ENCODE results near the gene HMG20B.

DNA sequence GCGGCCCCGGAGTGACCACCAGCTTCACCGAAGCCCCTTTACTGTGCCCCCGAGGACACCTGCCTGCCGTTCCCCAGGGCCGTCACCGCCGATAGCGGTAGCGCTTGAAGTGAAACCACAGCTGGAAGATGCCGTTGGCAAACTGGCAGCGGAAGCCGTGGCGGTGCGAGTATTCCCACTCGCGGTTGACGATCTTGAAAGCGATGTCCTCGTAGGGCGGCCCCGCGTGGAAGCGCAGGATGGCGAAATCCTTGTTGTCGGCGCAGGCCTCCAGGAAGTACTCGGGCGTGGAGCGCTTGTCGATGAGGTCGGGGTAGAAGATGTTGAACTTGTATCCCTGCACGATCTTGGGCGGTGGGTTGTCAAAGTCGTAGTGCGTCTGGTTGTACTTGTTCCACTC lies 39.1 kb downstream of the HMG20B start:
- TF ChIP-seq, protein P1, sequence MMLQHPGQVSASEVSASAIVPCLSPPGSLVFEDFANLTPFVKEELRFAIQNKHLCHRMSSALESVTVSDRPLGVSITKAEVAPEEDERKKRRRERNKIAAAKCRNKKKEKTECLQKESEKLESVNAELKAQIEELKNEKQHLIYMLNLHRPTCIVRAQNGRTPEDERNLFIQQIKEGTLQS (CRISPR knock-in tag; conservative IDR thresholded peaks at IDR 0.05) = no peak
- TF ChIP-seq, protein P2, sequence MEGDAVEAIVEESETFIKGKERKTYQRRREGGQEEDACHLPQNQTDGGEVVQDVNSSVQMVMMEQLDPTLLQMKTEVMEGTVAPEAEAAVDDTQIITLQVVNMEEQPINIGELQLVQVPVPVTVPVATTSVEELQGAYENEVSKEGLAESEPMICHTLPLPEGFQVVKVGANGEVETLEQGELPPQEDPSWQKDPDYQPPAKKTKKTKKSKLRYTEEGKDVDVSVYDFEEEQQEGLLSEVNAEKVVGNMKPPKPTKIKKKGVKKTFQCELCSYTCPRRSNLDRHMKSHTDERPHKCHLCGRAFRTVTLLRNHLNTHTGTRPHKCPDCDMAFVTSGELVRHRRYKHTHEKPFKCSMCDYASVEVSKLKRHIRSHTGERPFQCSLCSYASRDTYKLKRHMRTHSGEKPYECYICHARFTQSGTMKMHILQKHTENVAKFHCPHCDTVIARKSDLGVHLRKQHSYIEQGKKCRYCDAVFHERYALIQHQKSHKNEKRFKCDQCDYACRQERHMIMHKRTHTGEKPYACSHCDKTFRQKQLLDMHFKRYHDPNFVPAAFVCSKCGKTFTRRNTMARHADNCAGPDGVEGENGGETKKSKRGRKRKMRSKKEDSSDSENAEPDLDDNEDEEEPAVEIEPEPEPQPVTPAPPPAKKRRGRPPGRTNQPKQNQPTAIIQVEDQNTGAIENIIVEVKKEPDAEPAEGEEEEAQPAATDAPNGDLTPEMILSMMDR (IDR thresholded peaks at IDR 0.05) = no peak
- TF ChIP-seq, protein P3, sequence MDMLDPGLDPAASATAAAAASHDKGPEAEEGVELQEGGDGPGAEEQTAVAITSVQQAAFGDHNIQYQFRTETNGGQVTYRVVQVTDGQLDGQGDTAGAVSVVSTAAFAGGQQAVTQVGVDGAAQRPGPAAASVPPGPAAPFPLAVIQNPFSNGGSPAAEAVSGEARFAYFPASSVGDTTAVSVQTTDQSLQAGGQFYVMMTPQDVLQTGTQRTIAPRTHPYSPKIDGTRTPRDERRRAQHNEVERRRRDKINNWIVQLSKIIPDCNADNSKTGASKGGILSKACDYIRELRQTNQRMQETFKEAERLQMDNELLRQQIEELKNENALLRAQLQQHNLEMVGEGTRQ (CRISPR knock-in tag; IDR thresholded peaks at IDR 0.05) = no peak
- TF ChIP-seq, protein P4, sequence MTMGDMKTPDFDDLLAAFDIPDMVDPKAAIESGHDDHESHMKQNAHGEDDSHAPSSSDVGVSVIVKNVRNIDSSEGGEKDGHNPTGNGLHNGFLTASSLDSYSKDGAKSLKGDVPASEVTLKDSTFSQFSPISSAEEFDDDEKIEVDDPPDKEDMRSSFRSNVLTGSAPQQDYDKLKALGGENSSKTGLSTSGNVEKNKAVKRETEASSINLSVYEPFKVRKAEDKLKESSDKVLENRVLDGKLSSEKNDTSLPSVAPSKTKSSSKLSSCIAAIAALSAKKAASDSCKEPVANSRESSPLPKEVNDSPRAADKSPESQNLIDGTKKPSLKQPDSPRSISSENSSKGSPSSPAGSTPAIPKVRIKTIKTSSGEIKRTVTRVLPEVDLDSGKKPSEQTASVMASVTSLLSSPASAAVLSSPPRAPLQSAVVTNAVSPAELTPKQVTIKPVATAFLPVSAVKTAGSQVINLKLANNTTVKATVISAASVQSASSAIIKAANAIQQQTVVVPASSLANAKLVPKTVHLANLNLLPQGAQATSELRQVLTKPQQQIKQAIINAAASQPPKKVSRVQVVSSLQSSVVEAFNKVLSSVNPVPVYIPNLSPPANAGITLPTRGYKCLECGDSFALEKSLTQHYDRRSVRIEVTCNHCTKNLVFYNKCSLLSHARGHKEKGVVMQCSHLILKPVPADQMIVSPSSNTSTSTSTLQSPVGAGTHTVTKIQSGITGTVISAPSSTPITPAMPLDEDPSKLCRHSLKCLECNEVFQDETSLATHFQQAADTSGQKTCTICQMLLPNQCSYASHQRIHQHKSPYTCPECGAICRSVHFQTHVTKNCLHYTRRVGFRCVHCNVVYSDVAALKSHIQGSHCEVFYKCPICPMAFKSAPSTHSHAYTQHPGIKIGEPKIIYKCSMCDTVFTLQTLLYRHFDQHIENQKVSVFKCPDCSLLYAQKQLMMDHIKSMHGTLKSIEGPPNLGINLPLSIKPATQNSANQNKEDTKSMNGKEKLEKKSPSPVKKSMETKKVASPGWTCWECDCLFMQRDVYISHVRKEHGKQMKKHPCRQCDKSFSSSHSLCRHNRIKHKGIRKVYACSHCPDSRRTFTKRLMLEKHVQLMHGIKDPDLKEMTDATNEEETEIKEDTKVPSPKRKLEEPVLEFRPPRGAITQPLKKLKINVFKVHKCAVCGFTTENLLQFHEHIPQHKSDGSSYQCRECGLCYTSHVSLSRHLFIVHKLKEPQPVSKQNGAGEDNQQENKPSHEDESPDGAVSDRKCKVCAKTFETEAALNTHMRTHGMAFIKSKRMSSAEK (CRISPR knock-in tag; IDR thresholded peaks at IDR 0.05; ENCODE audit: borderline replicate concordance) = no peak
- TF ChIP-seq KAT7 (CRISPR knock-in tag; IDR thresholded peaks at IDR 0.05; ENCODE audit: borderline replicate concordance) (no peak), CREB1 (CRISPR knock-in tag; IDR thresholded peaks at IDR 0.05) (no peak), OVOL2 (CRISPR knock-in tag; IDR thresholded peaks at IDR 0.05; ENCODE audit: borderline replicate concordance) (no peak)

Measured in WTC11 (cell line).